HepG2 (cell line): ENCODE data around the gene GSDME. TPM values are rescaled to one million over a fixed set of nuclear protein-coding genes. Genes with fewer than 3 reads are reported as not detected.

Source experiments
- ATAC-seq: fragments of 200-7000 bp; cut with Tn5 transposase; 3 replicates; pipeline ENCODE4 v1.9.1; 2020; ENCODE audit warnings: mild to moderate bottlenecking, moderate library complexity
- BruUV-seq: library from RNA; stranded (reverse); fragments of 400-500 nt; replicated peaks from 2 replicates; lab custom pipeline; 2021; lab: Mats Ljungman, UMichigan
- CTCF ChIA-PET: fragments of 300-600 bp; formaldehyde crosslinking; extraction: SDS; loops from one replicate; lab custom pipeline; 2021; ENCODE audit warnings: low total read pairs, inconsistent platforms, low intra/inter-chr PET ratio; lab: Yijun Ruan, JAX
- POLR2A ChIA-PET: fragments of 350-600 bp; sonication (Branson Sonifier 250); formaldehyde crosslinking; loops from one replicate; lab custom pipeline; 2020; ENCODE audit warnings: antibody characterized with exemption, inconsistent platforms; lab: Yijun Ruan, JAX
- DNase-seq: peaks from one replicate; pipeline ENCODE4 v3.0.0-alpha.2; 2015; ENCODE audit warnings: low spot score
- FAIRE-seq: peaks from 3 replicates; lab custom pipeline; 2011; peaks lifted over from hg19 to GRCh38; lab: Jason Lieb, UNC
- H2AFZ ChIP-seq: one replicate; pipeline ENCODE4 v1.6.1; 2011; ENCODE audit warnings: low read length, inconsistent platforms
- H3K27ac ChIP-seq: fragments of 300-600 bp; 3 replicates; pipeline ENCODE4 v1.8.0; 2011; ENCODE audit warnings: mixed run types, mild to moderate bottlenecking, mixed read lengths, low read length, inconsistent platforms; ENCODE audit not compliant: insufficient read depth; ENCODE audit errors: extremely low read length
- H3K27me3 ChIP-seq, 2 experiments: fragments of 200-600 bp in 1 of 2; 2 replicates in 1 of 2; 3 replicates in 1 of 2; pipeline versions ENCODE4 v1.6.0 to v1.8.0; 2011; ENCODE audit warnings: low read length in 2 of 2, mild to moderate bottlenecking in 2 of 2, moderate library complexity in 2 of 2, inconsistent platforms in 1 of 2; ENCODE audit not compliant: insufficient read depth in 2 of 2, control insufficient read depth in 1 of 2
- H3K36me3 ChIP-seq, 2 experiments: fragments of 200-600 bp in 1 of 2; replicated peaks in 1 of 2; 2 replicates in 1 of 2; 3 replicates in 1 of 2; pipeline versions ENCODE4 v1.5.1 to v1.8.0; 2011; ENCODE audit warnings: low read length in 2 of 2, inconsistent platforms in 1 of 2; ENCODE audit not compliant: insufficient read depth in 2 of 2, control insufficient read depth in 1 of 2
- H3K4me1 ChIP-seq: 2 replicates; pipeline ENCODE4 v1.5.1; 2012; ENCODE audit warnings: low read length, inconsistent platforms; ENCODE audit not compliant: insufficient read depth
- H3K4me2 ChIP-seq: 2 replicates; pipeline ENCODE4 v1.6.0; 2011; ENCODE audit warnings: low read depth, low read length, inconsistent platforms
- H3K4me3 ChIP-seq, 3 experiments: fragments of 200-600 bp in 1 of 3; sonication (generic), shearing (Covaris generic) in 1 of 3; replicated peaks in 1 of 3; 2 replicates each; pipeline ENCODE4 v1.5.1; 2011 to 2016; ENCODE audit warnings: low read length in 3 of 3, inconsistent platforms in 2 of 3, low read depth in 2 of 3, mild to moderate bottlenecking in 2 of 3, control low read depth in 1 of 3, mixed read lengths in 1 of 3; ENCODE audit not compliant: insufficient read depth in 1 of 3
- H3K79me2 ChIP-seq: one replicate; pipeline ENCODE4 v1.6.1; 2011; ENCODE audit warnings: low read length, inconsistent platforms; ENCODE audit not compliant: insufficient read depth
- H3K9ac ChIP-seq: 2 replicates; pipeline ENCODE4 v1.6.0; 2011; ENCODE audit warnings: mild to moderate bottlenecking, low read depth, low read length, inconsistent platforms; ENCODE audit not compliant: insufficient read depth
- H3K9me3 ChIP-seq: 2 replicates; pipeline ENCODE4 v1.5.1; 2012; ENCODE audit warnings: mild to moderate bottlenecking, low read length
- H4K20me1 ChIP-seq: 2 replicates; pipeline ENCODE4 v1.6.0; 2011; ENCODE audit warnings: inconsistent platforms, mild to moderate bottlenecking, low read length, moderate library complexity; ENCODE audit not compliant: insufficient read depth
- AGO1 ChIP-seq: fragments of 200-400 bp; formaldehyde crosslinking; IDR thresholded peaks from 2 replicates; pipeline ENCODE4 v1.6.1; 2017; ENCODE audit warnings: mild to moderate bottlenecking, low read depth, low read length, moderate library complexity; ENCODE audit not compliant: poor library complexity, severe bottlenecking
- ATF5 ChIP-seq: sonication (generic); formaldehyde crosslinking; IDR thresholded peaks from 2 replicates; pipeline ENCODE4 v1.4.0; 2020; ENCODE audit warnings: mild to moderate bottlenecking, low read depth, missing genetic modification reagents
- CC2D1A ChIP-seq: sonication (generic); formaldehyde crosslinking; IDR thresholded peaks from 2 replicates; pipeline ENCODE4 v1.8.1; 2023; ENCODE audit warnings: mild to moderate bottlenecking, missing genetic modification reagents
- HBP1 ChIP-seq: IDR thresholded peaks from 2 replicates; pipeline ENCODE4 v1.6.1; 2016; ENCODE audit warnings: low read depth, control low read depth
- PAWR ChIP-seq: sonication (generic); formaldehyde crosslinking; IDR thresholded peaks from 2 replicates; pipeline ENCODE4 v1.4.0; 2020; ENCODE audit warnings: missing genetic modification reagents, mild to moderate bottlenecking, borderline replicate concordance
- PHF20 ChIP-seq: sonication (generic); formaldehyde crosslinking; IDR thresholded peaks from 2 replicates; pipeline ENCODE4 v1.5.0; 2020; ENCODE audit warnings: mild to moderate bottlenecking, missing genetic modification reagents
- RARA ChIP-seq: IDR thresholded peaks from 2 replicates; pipeline ENCODE4 v1.6.1; 2016; ENCODE audit warnings: missing genetic modification reagents, missing compliant biosample characterization
- RFX3 ChIP-seq: IDR thresholded peaks from 2 replicates; pipeline ENCODE4 v1.6.1; 2016; ENCODE audit warnings: missing biosample characterization, missing genetic modification reagents
- THAP7 ChIP-seq: sonication (generic); formaldehyde crosslinking; IDR thresholded peaks from 2 replicates; pipeline ENCODE4 v1.8.1; 2023; ENCODE audit warnings: mild to moderate bottlenecking, missing genetic modification reagents
- ZNF253 ChIP-seq: sonication (generic); formaldehyde crosslinking; IDR thresholded peaks from 2 replicates; pipeline ENCODE4 v1.8.0; 2022; ENCODE audit warnings: mild to moderate bottlenecking, missing genetic modification reagents, borderline replicate concordance
- WGBS: methylation state at CpG from one replicate; pipeline ENCODE4 v1.1.6; 2017; ENCODE audit warnings: low lambda C conversion rate; 5-methylcytosine and 5-hydroxymethylcytosine counted together
- in situ Hi-C: cut with HindIII; loops from 2 replicates; pipeline ENCODE4 v1.10.0; 2017; ENCODE audit warnings: low pct_unique_long_range_greater_than_20kb; ENCODE audit not compliant: extremely low pct_ligation_motif_present
- intact Hi-C: fragments of 100-400 bp; cut with micrococcal nuclease; formaldehyde crosslinking; loops from one replicate; pipeline ENCODE4 v1.10.0; 2022; ENCODE audit not compliant: unreplicated experiment
- polyA plus RNA-seq, 8 experiments: library from polyadenylated mRNA; depleted of rRNA in 3 of 8; stranded (reverse) in 7 of 8; unstranded in 1 of 8; fragments of >200 nt; fragmentation: Illumina TruSeq in 4 of 8; extraction: Trizol in 4 of 8; gene quantifications; 2 replicates each; pipeline versions ENCODE4 v1.2.1 to v1.2.3, GENCODE V29; 2011 to 2016; ENCODE audit warnings: low read depth in 4 of 8, missing spikeins in 1 of 8, mixed read lengths in 1 of 8; ENCODE audit not compliant: insufficient read depth in 1 of 8
- total RNA-seq, 5 experiments: library from RNA; depleted of rRNA; stranded (reverse); fragments of >200 nt; fragmentation: Illumina TruSeq; extraction: Trizol; gene quantifications; 2 replicates each; pipeline ENCODE4 v1.2.3, GENCODE V29; 2016; ENCODE audit warnings: low read depth in 1 of 5

The GSDME gene
- total and polyA plus RNA-seq, 2 of the 13 experiments (the other 11 are each of a cell fraction or from before 2014, with no cell fraction given) = 19.2 to 28.2 TPM

GRCh38 chr7:24718977-24719491 is 38.2 kb downstream of the GSDME start:
- CTCF ChIA-PET = no interaction called here
- 94% methylated on average over 13 of the region's 13 CpGs for WGBS

More at GRCh38 chr7:24718977-24719491, 38.2 kb downstream of the GSDME start:
- FAIRE-seq (no peak), DNase-seq (no peak), ATAC-seq (no peak)
- POLR2A ChIA-PET = no interaction called here
- Histone ChIP-seq H3K79me2 (no peaks in the 10 kb centered on the region), H3K9me3 (no peaks in the 10 kb centered on the region), H3K27me3 (no peaks in the 10 kb centered on the region), H2AFZ (no peak overlapping the region), H3K27ac (no peak overlapping the region), H3K36me3 (peaks cover 2 to 18% of the 10 kb centered on the region in 2 experiments; a peak in 3 of 5 replicates), H3K4me1 (no peaks in the 10 kb centered on the region), H3K4me3 (no peak overlapping the region), H4K20me1 (no peaks in the 10 kb centered on the region), H3K4me2 (no peak overlapping the region), H3K9ac (no peak overlapping the region)
- no TSS peak for BruUV-seq
- intact Hi-C loops (no loop called here), in situ Hi-C loops (no loop called here)
- TF ChIP-seq HBP1 = no peak
- TF ChIP-seq RFX3 = no peak
- no peak for TF ChIP-seq RARA (CRISPR knock-in tag)
- TF ChIP-seq ZNF253 (CRISPR knock-in tag) = no peak
- TF ChIP-seq PAWR = no peak
- no peak for TF ChIP-seq AGO1
- TF ChIP-seq THAP7 (CRISPR knock-in tag) = no peak
- TF ChIP-seq ATF5 (CRISPR knock-in tag) = no peak
- no peak for TF ChIP-seq PHF20
- no peak for TF ChIP-seq CC2D1A (CRISPR knock-in tag)
